CD4-positive, alpha-beta T cell treated with Interleukin-12 subunit alpha and Interleukin-12 subunit beta, for 1 hour (primary cell): Measurements from ENCODE around the gene MRPS26.

ENCODE experiments used
- DNase-seq: peaks from one replicate; pipeline ENCODE4 v3.0.0-alpha.2; 2020

MRPS26 gene

GRCh38 chr20:3077618-3078134, 31.8 kb downstream of the MRPS26 start:
- DNase-seq: no peak

GRCh38 chr20:3080939-3081388, 35.1 kb downstream of the MRPS26 start:
- no peak for DNase-seq

GRCh38 chr20:3081641-3082040, 35.8 kb downstream of the MRPS26 start:
- no peak for DNase-seq

GRCh38 chr20:3082306-3082951, 36.6 kb downstream of the MRPS26 start:
- no peak for DNase-seq

GRCh38 chr20:3082955-3083952, 37.4 kb downstream of the MRPS26 start:
- no peak for DNase-seq

GRCh38 chr20:3084283-3084985, 38.6 kb downstream of the MRPS26 start, which contains the start of gene AVP:
Gene AVP, minus strand, starts transcription at chr20:3084724. Its CDS starts 50 bp downstream, at chr20:3084674.
- no peak for DNase-seq

- DNase-seq: no peak
These were observed 39.1 kb downstream of the MRPS26 start for GRCh38 chr20:3084986-3085360.

- DNase-seq: no peak
These were observed 39.8 kb downstream of the MRPS26 start for GRCh38 chr20:3085571-3086072.

GRCh38 chr20:3088031-3088430, 42.2 kb downstream of the MRPS26 start:
- DNase-seq: no peak

GRCh38 chr20:3090565-3090964, 44.7 kb downstream of the MRPS26 start:
- no peak for DNase-seq

GRCh38 chr20:3092611-3093379, 46.9 kb downstream of the MRPS26 start:
- DNase-seq: peak; percentile 36

- DNase-seq: peak; percentile 23
These were observed 48.1 kb downstream of the MRPS26 start for GRCh38 chr20:3093861-3094361.

GRCh38 chr20:3094848-3095629, 49.2 kb downstream of the MRPS26 start:
- DNase-seq: no peak
